Activated CD4-positive, alpha-beta T cell treated with anti-CD3 and anti-CD28 coated beads, Interleukin-2, amount 10 ng/mL, durations not matched to agents 24 days and 14 days (primary cell): ENCODE results near the gene NVL. TPM values are rescaled to one million over a fixed set of nuclear protein-coding genes. Genes with fewer than 3 reads are reported as not detected.
A peak's percentile ranks its signal among the peaks of the same experiment; 100 is the strongest.

Experiments
- DNase-seq: peaks from one replicate; pipeline ENCODE4 v3.0.0; 2022
- H3K27ac Mint-ChIP-seq: one replicate; pipeline ENCODE4 v1.8.0; 2022; ENCODE audit warnings: mild to moderate bottlenecking, mixed read lengths
- H3K27me3 Mint-ChIP-seq: one replicate; pipeline ENCODE4 v1.8.0; 2022; ENCODE audit warnings: mixed read lengths
- H3K36me3 Mint-ChIP-seq: one replicate; pipeline ENCODE4 v1.8.0; 2022; ENCODE audit warnings: low read depth, mild to moderate bottlenecking, mixed read lengths
- H3K4me1 Mint-ChIP-seq: one replicate; pipeline ENCODE4 v1.8.0; 2021; ENCODE audit warnings: mixed read lengths
- H3K4me3 Mint-ChIP-seq: one replicate; pipeline ENCODE4 v1.8.0; 2022; ENCODE audit warnings: mild to moderate bottlenecking, moderate library complexity, mixed read lengths
- H3K9me3 Mint-ChIP-seq: one replicate; pipeline ENCODE4 v1.8.0; 2021; ENCODE audit warnings: mixed read lengths
- intact Hi-C: fragments of 100-400 bp; cut with micrococcal nuclease; formaldehyde crosslinking; loops from one replicate; pipeline ENCODE4 v1.15.1; 2023
- total RNA-seq: library from RNA; stranded (reverse); gene quantifications from 2 replicates; pipeline ENCODE4 v1.2.3, GENCODE V29; 2022

Gene NVL
- total RNA-seq, 1 donor from 2014 or later: 52.4 TPM

- no peaks in the 10 kb centered on the region for H3K9me3 Mint-ChIP-seq
- H3K36me3 Mint-ChIP-seq: peaks cover 8% of the 10 kb centered on the region
- no peak overlapping the region for H3K4me3 Mint-ChIP-seq
- DNase-seq: no peak
- peaks cover 13% of the 10 kb centered on the region for H3K4me1 Mint-ChIP-seq
- no peak overlapping the region for H3K27ac Mint-ChIP-seq
- no peaks in the 10 kb centered on the region for H3K27me3 Mint-ChIP-seq
- intact Hi-C loops: loop anchor here (5.0 kb wide), 1 partner anchor 35 kb away; no protein-coding TSS in a partner anchor
Measured at GRCh38 chr1:224201853-224202252, 128.1 kb downstream of the NVL start.

- H3K4me1 Mint-ChIP-seq: peaks cover 13% of the 10 kb centered on the region
- H3K27me3 Mint-ChIP-seq: no peaks in the 10 kb centered on the region
- H3K9me3 Mint-ChIP-seq: no peaks in the 10 kb centered on the region
- no peak overlapping the region for H3K4me3 Mint-ChIP-seq
- no peak overlapping the region for H3K27ac Mint-ChIP-seq
- intact Hi-C loops: loop anchor here (5.0 kb wide), 1 partner anchor 34 kb away; no protein-coding TSS in a partner anchor
- H3K36me3 Mint-ChIP-seq: peaks cover 8% of the 10 kb centered on the region
- DNase-seq: no peak
Measured at GRCh38 chr1:224201383-224201782, 128.6 kb downstream of the NVL start.

GRCh38 chr1:224199679-224200078 is 130.3 kb downstream of the NVL start:
- Mint-ChIP-seq H3K4me1 (peaks cover 4% of the 10 kb centered on the region), H3K27me3 (no peaks in the 10 kb centered on the region), H3K9me3 (no peaks in the 10 kb centered on the region), H3K4me3 (no peak overlapping the region), H3K36me3 (peaks cover 10% of the 10 kb centered on the region), H3K27ac (no peak overlapping the region)
- intact Hi-C loops: loop anchor here (5.0 kb wide), 1 partner anchor 32 kb away; no protein-coding TSS in a partner anchor
- no peak for DNase-seq

- Mint-ChIP-seq H3K4me3 (no peak overlapping the region), H3K4me1 (peaks cover 3% of the 10 kb centered on the region), H3K9me3 (no peaks in the 10 kb centered on the region), H3K36me3 (peaks cover 18% of the 10 kb centered on the region), H3K27me3 (no peaks in the 10 kb centered on the region), H3K27ac (no peak overlapping the region)
- DNase-seq: no peak
- intact Hi-C loops: no loop called here
Measured at GRCh38 chr1:224198572-224198971, 131.4 kb downstream of the NVL start.

GRCh38 chr1:224196813-224197600 is 133.0 kb downstream of the NVL start:
- Mint-ChIP-seq H3K9me3 (no peaks in the 10 kb centered on the region), H3K27ac (no peak overlapping the region), H3K27me3 (no peaks in the 10 kb centered on the region), H3K4me1 (peaks cover 7% of the 10 kb centered on the region), H3K36me3 (peaks cover 27% of the 10 kb centered on the region), H3K4me3 (no peak overlapping the region)
- intact Hi-C loops: no loop called here
- DNase-seq: no peak

GRCh38 chr1:224193319-224193966 is 136.5 kb downstream of the NVL start:
- Mint-ChIP-seq H3K36me3 (peaks cover 42% of the 10 kb centered on the region), H3K27me3 (no peaks in the 10 kb centered on the region), H3K9me3 (no peaks in the 10 kb centered on the region), H3K4me3 (no peak overlapping the region), H3K27ac (peak overlapping the region; percentile 6), H3K4me1 (peaks cover 21% of the 10 kb centered on the region)
- intact Hi-C loops: no loop called here
- DNase-seq: no peak

- no peaks in the 10 kb centered on the region for H3K9me3 Mint-ChIP-seq
- peaks cover 44% of the 10 kb centered on the region for H3K36me3 Mint-ChIP-seq
- no peak for DNase-seq
- peaks cover 23% of the 10 kb centered on the region for H3K4me1 Mint-ChIP-seq
- peak overlapping the region; percentile 87 for H3K27ac Mint-ChIP-seq
- H3K4me3 Mint-ChIP-seq: peak overlapping the region; percentile 36
- no peaks in the 10 kb centered on the region for H3K27me3 Mint-ChIP-seq
- intact Hi-C loops: no loop called here
Measured at GRCh38 chr1:224192082-224192788, 137.7 kb downstream of the NVL start.

- Mint-ChIP-seq H3K27ac (no peak overlapping the region), H3K27me3 (no peaks in the 10 kb centered on the region), H3K4me1 (peaks cover 42% of the 10 kb centered on the region), H3K4me3 (no peak overlapping the region), H3K36me3 (peaks cover 54% of the 10 kb centered on the region), H3K9me3 (no peaks in the 10 kb centered on the region)
- intact Hi-C loops: loop anchor here (10.0 kb wide), 1 partner anchor 485 kb away; no protein-coding TSS in a partner anchor
- DNase-seq: no peak
Measured at GRCh38 chr1:224189561-224189960, 140.4 kb downstream of the NVL start.

- Mint-ChIP-seq H3K9me3 (no peaks in the 10 kb centered on the region), H3K4me1 (peaks cover 45% of the 10 kb centered on the region), H3K4me3 (peak overlapping the region; percentile 28), H3K27me3 (no peaks in the 10 kb centered on the region), H3K27ac (peak overlapping the region; percentile 73), H3K36me3 (peaks cover 52% of the 10 kb centered on the region)
- intact Hi-C loops: loop anchor here (1.0 to 10.0 kb wide), 2 partner anchors 17 to 483 kb away; no protein-coding TSS in a partner anchor
- DNase-seq: no peak
Measured at GRCh38 chr1:224188286-224188685, 141.7 kb downstream of the NVL start.

- Mint-ChIP-seq H3K36me3 (peaks cover 38% of the 10 kb centered on the region), H3K4me1 (peaks cover 56% of the 10 kb centered on the region), H3K27ac (peak overlapping the region; percentile 84), H3K9me3 (no peaks in the 10 kb centered on the region), H3K4me3 (peak overlapping the region; percentile 96), H3K27me3 (no peaks in the 10 kb centered on the region)
- no peak for DNase-seq
- intact Hi-C loops: loop anchor here (10.0 kb wide), 1 partner anchor 480 kb away; no protein-coding TSS in a partner anchor
Measured at GRCh38 chr1:224185208-224185607, 144.8 kb downstream of the NVL start.

- peak overlapping the region; percentile 96 for H3K4me3 Mint-ChIP-seq
- no peaks in the 10 kb centered on the region for H3K9me3 Mint-ChIP-seq
- peak; percentile 88 for DNase-seq
- peaks cover 30% of the 10 kb centered on the region for H3K36me3 Mint-ChIP-seq
- peaks cover 2% of the 10 kb centered on the region for H3K27me3 Mint-ChIP-seq
- intact Hi-C loops: loop anchor here (1.0 to 10.0 kb wide), 4 partner anchors 147 to 479 kb away; partner anchors contain the start of genes NVL and WDR26
- H3K4me1 Mint-ChIP-seq: peaks cover 51% of the 10 kb centered on the region
- peak overlapping the region; percentile 93 for H3K27ac Mint-ChIP-seq
Measured at GRCh38 chr1:224183591-224184312, 146.2 kb downstream of the NVL start.

GRCh38 chr1:224182866-224183590 is 146.9 kb downstream of the NVL start, which contains the start of gene DEGS1:
Gene DEGS1 (plus strand): TSS chr1:224183240. CDS start chr1:224183337, 97 bp downstream.
- Mint-ChIP-seq H3K4me3 (peak within 1 kb of the TSS; percentile 96), H3K4me1 (peaks cover 45% of the 10 kb centered on the region), H3K27ac (peak within 1 kb of the TSS; percentile 97), H3K9me3 (no peaks in the 10 kb centered on the region), H3K36me3 (peaks cover 24% of the 10 kb centered on the region), H3K27me3 (peaks cover 3% of the 10 kb centered on the region)
- intact Hi-C loops: loop anchor here (1.0 to 10.0 kb wide), 7 partner anchors 14 to 478 kb away; partner anchors contain the start of genes NVL and WDR26
- peak; percentile 95 for DNase-seq
